HG03066 (cell line): ENCODE measurements around the gene MRPL50.

Experiments used
- ATAC-seq: cut with Tn5 transposase; IDR thresholded peaks from one replicate; pipeline ENCODE4 v1.9.1; 2021; ENCODE audit warnings: low read depth; ENCODE audit not compliant: unreplicated experiment

Gene MRPL50

DNA sequence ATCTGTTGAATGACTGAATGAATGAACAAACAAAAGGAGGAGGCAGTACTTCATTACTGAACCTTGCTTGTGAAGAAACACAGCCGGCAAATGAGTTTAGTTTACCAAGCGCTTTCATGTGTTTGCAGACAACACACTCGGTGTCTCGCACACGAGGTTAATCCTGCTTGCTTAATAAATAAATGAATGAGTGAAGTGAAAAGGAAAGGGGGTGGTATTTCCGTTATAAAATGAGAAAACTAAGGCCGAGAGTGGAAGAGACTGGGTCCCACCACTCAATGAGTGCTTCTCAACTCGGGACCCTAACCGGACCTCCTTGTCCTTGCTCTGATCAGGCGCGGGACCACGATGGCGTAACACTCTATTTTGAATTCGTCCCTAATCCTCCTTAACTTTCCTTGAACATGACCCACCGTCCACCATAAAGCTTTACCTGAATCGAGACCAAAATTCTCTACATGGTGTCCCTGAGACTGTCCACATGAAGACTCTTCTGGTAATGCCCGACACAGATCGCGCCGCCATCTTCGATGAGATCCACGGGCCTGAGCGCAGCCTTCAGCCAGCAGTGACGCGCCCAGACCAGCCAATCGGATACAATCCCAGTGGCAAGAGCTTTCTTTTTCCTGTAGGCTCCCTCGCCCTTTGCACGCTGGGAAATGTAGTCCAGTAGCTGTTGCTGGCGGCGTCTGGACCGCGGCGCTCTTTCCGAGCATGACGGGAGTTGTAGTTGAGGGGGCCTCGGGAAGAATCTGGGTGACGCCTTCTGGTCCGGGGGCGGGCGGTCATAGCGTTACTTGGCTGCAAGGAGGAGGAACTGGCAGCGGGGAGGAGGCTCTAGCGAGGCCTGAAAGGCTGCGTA lies at the start of gene MRPL50, which contains the start of gene ZNF189:
MRPL50 (minus strand) TSS at position 551 of the 862 bp plus-strand sequence; CDS start at position 525, 26 bp downstream.
ZNF189 (plus strand) TSS at position 784 of the 862 bp plus-strand sequence. CDS start 306 bp downstream, outside the sequence.
- ATAC-seq = peak; percentile 98

GRCh38 chr9:101446732-101447131 lies 48.3 kb upstream of the MRPL50 start:
- ATAC-seq = no peak

DNA sequence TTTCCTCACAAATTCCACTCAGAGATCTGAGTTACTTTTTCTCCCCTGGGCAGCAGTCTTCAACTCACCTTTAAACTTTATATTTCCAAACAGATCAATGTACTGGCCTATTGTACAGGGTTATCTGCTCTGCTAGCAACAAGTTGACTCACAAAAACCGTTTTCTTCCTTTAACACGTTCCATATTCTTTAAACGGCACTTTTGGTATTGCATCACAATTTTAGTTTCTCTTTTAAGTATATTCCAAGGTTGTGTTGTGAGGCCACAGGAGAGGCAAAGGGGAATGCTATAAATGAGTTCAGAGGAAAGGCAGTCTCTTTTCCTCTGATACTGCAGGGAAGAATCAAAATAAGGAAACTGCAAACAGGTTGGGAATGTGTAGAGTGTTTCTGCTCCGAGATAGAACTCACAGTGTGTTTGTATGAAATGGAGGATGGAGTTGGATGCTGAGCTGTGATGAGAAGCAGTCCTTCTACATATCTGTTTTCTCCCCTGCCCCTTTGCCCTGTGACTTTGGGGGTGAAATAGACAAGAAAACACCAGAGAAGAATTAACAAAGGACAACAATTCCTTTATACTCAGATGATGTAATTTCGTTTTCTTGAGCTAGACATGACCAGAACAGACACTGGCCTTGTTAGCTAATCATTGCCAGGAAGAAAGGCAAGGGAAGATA lies 47.1 kb upstream of the MRPL50 start:
- ATAC-seq = no peak

DNA sequence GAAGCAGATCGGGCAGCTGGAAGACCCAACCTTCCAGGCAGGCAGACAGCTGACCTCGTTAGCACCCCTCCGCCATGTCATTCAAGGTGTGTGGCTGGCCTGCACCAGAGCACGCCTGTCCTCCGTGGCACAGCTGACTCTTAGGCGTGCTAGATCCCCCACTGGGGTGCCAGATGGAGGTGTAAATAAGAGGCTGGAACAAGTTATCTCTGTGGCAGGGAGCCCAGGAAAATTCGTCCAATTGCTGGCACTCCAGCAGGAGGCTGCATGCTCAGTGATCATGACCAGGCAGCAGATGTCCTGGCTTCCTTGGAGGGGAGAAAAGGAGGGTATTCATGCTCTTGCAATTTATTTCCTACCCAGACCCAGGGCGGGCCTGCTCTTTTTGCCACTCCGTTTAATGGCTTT lies 45.0 kb upstream of the MRPL50 start:
- no peak for ATAC-seq

DNA sequence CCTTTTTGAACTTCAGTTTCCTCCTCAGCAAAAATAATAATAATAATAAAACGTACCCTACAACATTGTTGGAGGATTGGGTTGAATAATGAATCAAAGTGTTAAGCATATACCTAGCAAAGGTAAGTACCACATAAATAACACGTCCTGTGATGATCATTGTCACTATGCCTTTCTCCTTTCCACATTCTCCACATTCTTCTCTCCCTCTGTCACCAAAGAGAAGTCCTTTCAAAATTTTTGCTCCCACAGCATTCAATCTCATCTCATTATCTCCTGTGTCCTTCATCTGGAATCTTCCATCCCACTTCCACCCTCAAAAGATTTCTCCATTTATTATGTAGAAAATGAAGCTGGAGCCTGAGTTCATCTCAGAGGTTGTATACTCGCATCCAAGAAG lies 44.3 kb upstream of the MRPL50 start:
- no peak for ATAC-seq

GRCh38 chr9:101442318-101442717 lies 43.9 kb upstream of the MRPL50 start:
- ATAC-seq = no peak

- no peak for ATAC-seq
These were observed 42.4 kb upstream of the MRPL50 start for GRCh38 chr9:101440714-101441230.

DNA sequence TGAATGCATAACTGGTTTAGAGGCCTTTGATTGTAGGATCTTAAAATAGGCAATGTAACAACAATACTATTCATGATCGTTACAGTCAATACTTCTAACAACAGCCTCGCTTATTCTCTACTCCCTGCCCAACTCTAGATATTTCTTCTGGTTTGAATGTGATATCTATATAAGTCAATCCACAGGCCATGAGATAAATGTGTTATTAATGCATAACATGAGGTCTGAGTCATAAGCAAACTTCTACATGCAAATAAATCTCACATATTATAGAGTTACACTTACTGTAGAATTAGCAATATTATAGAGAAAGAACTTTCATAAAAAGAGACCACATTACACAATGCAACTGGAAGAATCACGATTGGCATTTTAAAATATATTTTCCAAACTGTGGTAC lies 40.1 kb upstream of the MRPL50 start:
- no peak for ATAC-seq

DNA sequence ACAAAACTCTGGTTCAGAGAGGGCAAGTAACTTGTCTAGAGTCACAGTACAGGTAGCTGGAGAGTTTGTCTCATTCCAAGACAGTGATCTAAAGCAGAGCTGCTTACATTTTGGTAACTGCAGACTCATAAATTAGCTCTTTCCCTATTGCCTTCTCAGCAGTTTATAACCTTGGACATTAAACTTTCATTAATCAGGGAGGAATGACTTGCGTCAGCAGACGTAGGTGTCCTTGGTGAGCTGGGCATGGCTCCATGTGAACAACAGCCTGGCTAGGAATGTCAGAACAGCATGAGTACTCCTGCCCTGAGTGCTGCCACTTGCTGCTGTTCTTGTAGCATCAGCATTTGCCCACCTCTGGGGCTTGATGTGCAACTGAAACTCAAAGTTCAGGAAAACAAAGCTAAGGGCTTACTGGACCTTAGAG lies 39.4 kb upstream of the MRPL50 start:
- ATAC-seq = no peak

GRCh38 chr9:101435601-101436079 lies 37.2 kb upstream of the MRPL50 start, which contains the start of gene ALDOB:
Gene ALDOB, minus strand, starts transcription at chr9:101435774. Its CDS starts 4,887 bp downstream, at chr9:101430887.
- ATAC-seq = no peak

GRCh38 chr9:101434998-101435397 lies 36.6 kb upstream of the MRPL50 start:
- no peak for ATAC-seq

DNA sequence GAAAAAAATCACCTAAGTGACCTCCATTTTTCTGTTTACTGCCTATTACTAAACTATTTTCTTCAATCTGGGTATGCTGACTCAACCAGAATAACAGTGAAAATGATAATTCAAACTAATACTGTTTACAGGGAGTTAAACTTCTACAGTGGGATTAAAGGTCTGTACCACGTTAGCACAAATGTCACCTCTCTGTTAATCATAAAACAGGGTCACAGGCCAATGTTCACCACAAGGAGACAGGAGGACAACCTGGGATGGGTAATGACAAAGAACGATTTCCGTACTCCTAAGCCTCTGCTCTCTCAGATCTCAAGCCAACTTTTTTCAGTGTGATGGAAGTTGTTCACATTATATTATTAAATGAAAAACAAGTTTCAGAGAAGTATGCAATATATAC lies 34.8 kb upstream of the MRPL50 start:
- ATAC-seq = no peak

DNA sequence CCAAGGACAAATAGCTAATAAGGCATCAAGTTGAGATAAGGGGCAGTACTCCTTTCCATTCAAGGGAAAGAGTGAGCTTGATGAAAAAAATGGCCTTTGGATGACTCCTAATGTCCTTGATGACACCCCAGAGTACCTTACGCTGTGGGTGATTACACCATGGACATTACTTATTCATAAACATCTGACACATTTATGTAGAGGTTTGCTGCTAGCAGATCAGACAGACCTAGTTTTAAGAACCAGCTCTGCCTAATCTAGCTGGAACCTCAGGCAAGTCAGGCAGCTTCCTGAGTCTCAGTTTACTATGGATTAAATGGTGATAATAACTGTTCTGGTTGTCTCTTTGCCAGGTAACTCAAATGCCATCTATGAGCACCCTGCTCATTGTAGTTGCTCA lies 34.3 kb upstream of the MRPL50 start:
- no peak for ATAC-seq

DNA sequence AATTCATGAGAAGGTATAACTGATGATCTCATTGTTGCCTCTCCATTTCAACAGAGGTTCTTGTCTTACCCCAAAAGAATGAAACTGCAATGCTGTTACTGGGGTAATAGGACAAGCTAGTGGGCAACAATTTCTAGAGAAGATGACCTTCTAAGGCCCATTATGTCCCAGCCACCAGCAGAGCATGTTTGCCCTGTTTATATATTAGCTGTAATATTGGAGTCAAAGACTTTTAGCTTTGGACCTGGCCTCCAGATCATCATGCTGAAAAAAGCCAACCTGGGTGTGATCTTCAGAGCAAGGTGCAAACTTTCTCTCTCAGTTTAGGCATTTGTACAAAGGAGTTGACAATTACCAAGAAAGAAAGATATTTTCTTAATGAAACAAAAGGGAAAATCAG lies 33.8 kb upstream of the MRPL50 start:
- no peak for ATAC-seq

DNA sequence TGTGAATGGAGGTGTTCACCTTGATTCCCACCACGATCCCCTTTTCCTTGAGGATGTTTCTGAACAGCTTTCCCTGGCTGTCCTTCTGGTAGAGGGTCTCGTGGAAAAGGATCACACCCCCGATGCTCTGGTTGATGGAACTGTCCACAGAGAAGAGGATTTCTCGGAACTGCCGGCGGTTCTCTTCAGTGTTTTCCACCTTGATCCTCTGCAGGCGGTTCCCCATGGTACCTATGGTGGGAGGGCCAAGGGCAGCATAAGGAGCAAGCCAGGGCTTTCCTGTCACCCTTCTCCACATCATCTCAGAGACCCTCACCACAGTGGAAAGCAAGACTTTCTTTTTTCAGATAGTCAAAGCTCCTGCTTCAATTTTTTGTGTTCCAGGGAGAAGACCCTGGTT lies 31.3 kb upstream of the MRPL50 start:
- ATAC-seq = no peak

DNA sequence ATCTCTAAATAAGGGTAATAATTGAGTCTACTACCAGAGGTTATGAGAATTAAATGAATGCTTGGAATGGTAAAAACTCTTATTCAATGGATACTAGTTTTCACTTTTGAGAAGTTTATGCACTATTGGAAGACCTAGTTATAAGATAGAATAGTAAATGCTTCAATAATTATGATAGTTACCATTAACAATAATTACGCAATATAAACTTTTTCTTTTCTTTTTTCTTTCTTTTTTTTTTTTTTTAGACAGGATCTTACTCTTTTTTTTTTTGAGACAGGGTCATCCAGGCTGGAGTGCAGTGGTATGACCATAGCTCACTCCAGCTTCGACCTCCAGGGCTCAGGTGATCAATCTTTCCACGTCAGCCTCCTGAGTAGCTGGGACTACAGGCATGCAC lies 30.5 kb upstream of the MRPL50 start:
- ATAC-seq = no peak

DNA sequence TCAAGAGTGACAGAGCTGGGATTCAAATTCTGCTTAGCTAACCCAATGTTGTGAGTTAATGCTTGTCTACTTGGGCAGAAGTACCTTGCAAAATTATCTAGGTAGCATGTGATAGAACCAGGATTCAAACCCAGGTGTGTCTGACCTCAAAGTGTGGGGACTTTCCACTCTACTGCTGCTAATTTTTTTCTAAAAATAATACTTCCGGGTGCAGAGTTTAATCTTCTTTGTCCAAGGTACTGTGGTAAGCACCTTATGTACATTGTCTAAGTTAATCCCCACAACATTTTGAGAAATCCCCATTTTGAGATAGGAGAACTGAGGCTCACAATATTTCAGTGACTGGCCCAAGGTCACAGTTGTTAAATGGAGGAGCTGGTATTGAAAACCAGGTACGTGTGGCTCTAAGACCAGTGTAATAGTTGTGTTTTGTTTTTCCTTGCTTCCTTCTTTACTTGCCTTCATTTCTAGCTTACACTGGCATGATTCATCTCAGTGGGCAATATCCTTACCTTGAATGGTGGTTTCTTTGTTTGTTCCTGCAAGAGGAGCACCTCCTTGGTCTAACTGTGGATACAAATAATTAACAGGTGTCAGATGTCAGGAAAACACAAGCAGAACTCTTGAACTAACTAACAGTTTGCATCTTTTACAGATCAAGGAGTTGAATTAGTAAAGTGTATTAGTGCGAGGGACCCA lies 29.7 kb upstream of the MRPL50 start:
- no peak for ATAC-seq

GRCh38 chr9:101427358-101427757 lies 28.9 kb upstream of the MRPL50 start:
- ATAC-seq = no peak

- ATAC-seq = no peak
These were observed 23.2 kb upstream of the MRPL50 start for GRCh38 chr9:101421653-101422065.

- no peak for ATAC-seq
These were observed 21.4 kb upstream of the MRPL50 start for GRCh38 chr9:101419863-101420262.
